ENCODE measurements around the gene SLC35F6.

Gene SLC35F6

DNA sequence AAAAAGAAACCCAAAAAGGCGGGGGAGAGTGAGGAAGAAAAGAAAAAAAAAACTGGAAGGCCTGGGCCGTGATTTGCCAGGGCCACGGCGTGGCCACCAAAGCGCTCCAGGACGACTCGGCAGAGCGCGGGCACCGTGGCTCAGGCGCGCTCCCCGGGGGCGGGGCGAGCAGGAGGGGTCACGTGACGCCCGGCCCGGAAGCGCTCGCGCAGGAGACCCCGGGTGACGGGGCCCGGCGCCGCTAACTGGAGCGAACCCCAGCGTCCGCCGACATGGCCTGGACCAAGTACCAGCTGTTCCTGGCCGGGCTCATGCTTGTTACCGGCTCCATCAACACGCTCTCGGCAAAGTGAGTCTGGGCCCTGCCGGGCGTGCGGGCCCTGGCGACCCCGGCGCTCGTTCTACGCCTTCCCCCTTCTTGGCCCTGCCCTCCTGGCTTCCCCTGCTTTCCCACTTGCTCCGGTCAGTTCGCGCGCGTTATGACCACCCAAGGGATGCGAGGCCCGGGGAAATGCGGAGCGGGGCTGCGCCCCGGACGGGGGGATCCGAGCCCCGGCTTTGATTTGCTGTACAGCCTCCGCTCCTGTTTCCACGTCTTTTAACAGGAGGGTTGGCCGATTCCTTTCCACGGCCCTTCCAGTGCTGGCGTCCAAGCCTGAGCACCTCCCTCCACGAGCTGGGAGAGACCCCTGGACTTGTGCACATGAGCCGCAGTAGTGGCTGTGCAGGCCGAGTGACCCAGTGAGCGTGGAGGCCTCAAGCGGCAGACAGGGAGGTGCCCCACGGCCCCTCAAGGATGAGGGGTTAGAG is at the start of gene SLC35F6:
SLC35F6 (plus strand) TSS at position 207 of the 810 bp plus-strand sequence; CDS start at position 273, 66 bp downstream.
- peak; percentile 80 for DNase-seq

DNA sequence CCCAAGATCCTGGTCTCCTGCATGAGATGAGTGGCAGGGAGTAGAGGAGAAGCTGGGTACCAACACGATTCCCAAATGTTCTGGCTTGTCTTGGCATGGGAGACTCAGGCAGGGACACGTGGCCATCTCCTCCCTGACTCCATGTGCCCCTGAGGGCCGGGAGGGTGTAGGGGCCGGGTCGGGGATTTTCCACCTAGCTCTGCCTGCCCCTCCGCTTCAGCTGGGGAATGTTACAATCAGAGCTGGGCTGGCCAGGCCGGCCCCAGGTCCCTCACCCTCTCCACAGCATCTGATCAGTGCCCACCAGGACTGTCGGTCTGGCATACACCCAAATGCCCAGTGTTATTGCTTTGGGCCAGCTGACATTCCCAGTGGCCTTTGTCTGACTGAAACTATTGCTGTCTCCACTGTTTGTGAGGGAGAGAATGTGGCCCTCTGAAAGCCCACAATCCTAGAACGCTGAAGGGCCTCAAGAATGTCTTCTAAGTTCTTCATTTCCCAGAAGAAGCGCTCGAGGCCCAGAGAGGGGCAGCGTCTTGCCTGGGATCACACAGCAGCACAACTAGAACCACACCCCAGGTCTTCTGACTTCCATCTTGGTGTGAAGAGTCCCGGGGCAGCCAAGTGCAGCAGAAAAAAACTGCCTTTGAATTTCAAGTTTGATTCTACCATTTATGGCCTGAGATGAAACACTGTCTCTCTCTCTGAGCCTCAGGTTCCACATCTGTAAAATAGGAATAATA is 48.4 kb upstream of the SLC35F6 start:
- DNase-seq: no peak

DNA sequence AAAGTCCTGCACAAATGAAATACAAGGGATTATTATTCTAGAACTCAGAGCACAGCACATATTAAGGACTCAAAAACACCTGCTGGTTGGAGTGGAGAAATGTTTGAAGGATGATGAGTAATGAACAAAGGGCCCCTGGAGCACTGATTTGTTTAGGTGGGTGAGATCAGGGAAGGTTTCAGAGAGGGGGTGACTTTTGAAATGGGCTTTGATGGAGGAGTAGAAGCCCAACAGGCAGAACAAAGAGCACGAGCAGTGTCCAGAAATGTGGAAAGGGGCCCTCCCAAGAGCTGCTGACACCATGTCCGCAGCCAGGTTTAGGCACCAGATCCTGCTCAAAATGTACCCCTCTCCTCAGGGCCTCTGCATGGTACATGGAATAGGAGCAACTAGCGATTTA is 47.7 kb upstream of the SLC35F6 start:
- DNase-seq: no peak

DNA sequence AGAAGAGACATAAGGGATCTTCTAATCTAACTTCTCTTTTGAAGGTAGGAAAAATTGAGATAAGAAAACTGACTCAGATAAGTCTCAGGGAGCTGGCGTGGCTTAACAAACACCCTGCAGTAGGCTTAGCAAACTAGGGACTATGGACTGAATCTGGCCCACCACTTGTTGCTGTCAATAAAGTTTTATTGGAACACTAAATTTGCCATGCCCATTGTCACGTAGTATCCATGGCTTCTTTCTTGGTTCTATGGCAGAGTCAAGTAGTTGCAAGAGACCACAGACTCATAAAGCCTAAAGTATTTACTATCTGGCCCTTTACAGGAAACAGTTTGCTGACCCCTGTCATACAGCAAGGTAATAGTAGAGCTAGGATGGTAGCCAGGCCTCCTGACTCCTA is 47.3 kb upstream of the SLC35F6 start:
- no peak for DNase-seq

GRCh38 chr2:26717362-26717761 is 46.7 kb upstream of the SLC35F6 start:
- DNase-seq: no peak

DNA sequence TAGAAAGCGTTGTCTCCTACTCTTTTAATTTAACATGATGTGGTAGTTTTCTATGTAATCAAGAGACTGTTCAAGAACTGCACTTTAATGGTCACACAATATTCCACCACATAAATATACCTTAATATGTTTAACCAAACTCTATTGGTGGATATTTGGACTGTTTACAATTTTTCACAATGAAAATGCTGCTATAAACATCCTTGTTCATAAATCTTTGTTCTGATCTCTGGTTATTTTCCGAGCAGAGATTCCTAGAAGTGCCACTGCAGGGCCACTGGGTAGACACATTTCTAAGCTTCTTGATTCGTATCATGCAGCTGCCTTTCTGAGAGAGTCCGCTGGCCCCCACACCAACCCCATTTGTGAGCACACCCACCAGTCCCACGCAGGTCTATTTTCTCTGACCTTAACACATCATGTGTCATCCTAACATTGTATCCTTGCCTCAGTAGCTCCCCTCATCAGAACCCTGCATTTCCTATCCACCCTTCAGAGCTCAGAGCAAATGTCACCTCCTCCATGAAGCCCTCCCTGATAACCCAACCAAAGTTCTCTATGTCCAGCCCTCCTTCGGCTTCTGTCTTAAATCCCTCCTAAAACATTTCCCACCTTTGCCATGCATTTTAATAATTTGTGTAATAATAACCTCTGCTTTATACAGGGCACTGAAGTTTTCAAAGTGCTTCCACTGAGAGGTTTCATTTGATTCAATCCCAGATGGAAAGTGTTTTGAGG is 45.0 kb upstream of the SLC35F6 start:
- DNase-seq: no peak

- no peak for DNase-seq
These were observed 43.6 kb upstream of the SLC35F6 start for GRCh38 chr2:26720322-26721114.

DNA sequence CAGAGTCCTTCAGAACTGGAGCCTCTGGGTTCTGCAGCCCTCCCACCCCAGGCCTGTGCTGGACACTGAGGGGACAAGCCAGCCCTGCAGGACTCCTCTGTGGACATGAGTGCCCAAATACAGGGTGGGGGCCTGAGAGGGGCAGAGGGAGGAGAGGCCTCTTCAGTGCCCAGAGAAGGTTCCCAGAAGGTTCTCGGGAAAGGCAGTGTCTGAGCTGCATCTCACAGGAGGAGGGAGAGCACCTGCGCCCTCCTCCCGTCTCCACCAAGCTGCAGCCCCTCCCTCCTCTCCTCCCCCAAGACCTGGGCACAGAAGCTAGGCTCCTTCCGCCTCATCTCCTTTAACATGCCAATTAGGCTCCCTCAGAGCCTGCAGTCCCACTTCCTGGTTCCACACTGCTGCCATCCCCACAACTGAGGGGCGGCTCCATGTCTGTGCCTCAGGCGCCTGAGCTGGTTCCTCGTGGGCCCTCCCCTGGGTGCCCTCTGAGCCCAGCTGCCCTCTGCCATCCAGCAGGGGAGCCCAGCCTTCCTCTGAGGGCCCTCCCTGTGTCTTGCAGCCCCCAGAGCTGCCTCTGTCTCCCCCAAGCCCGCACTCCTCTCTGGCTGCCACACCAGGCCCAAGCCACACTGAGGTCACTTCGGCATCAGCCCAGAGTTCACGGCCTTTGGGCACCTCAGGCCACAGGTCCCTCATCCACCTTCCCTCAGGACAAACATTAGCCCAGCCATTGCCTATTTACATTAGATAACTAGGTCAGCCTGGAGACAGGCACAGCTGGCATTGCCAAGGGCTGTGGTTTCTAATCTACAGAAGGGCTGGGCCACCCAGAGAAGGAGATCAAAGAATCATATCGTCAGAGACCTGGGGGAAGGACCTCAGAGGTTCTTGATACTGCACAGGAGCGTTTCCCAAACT is 42.7 kb upstream of the SLC35F6 start:
- DNase-seq: no peak

GRCh38 chr2:26722328-26722727 is 41.8 kb upstream of the SLC35F6 start:
- no peak for DNase-seq

GRCh38 chr2:26722911-26723310 is 41.2 kb upstream of the SLC35F6 start:
- no peak for DNase-seq

DNA sequence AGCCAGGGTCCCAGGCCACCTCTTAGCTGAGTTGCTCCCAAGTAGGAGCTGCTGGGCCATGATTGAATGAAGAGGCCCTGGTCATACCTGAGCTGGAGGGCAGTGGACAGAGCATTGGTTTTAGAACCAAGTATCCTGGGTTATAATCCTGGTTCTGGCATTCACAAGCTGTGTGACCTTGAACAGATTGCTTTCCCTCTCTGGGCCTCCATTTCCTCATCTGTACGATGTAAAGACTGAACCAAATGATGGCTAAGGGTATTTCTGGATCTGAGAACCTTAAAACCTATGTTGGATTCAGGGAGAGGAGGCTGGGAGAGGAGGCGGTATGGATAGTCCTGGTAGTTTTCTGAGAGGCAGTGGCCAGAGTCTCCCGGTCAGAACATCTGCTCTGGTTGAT is 40.6 kb upstream of the SLC35F6 start:
- DNase-seq: no peak

- no peak for DNase-seq
These were observed 39.9 kb upstream of the SLC35F6 start for GRCh38 chr2:26723991-26724750.

DNA sequence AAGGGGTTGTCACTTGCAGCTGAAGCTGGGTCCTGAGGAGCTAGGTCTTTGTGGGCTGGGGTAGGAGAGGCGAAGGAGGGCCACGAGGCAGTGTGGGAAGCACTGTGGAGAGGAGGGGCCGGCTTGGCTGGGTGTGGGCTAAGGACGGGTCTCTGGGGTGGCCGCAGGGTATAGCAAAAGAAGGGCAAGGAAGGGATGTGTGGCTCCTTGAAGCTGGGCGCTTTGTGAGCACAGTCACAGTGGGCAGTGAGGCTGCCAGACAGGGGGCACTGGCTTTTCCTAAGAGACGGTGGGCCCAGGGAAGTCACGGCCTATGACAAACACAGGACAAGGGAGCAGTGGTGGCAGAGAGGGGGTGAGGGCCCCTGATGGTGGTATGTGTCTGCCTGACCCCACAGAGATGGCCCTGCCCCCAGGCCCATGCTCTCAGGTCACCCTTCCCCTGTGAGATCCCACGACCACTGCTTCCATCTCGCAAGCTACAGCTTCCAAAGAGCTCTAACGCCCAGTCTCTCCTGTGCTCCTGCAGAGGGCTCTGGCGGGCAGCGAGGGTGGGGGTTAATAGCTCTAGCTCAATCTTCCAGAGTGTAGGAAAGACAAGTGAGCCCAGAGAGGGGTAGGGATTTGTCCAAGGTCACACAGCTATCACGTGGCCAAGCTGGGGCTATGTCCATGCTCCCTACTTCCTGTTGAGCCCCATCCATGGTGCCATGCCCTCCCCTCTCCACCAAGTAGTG is 39.1 kb upstream of the SLC35F6 start:
- DNase-seq: no peak

- DNase-seq: no peak
These were observed 38.6 kb upstream of the SLC35F6 start for GRCh38 chr2:26725521-26725820.

DNA sequence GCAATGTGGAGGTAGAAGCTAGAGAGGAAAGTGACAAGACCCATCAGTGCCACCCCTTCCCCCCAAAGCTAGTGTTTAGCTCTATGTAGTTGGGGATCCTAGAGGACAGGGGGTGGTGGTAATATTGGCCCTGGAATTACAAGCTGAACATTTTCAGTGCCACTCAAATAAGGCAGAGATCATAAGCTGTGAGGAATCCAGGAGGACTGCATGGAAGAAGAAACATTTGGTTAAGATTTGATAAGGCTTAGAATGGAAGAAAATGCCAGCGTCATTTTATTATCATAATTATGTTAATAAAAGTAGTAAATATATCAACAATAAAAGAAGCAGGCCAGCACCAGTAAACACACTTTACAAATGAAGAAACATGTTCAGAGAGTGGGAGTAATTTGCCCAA is 37.9 kb upstream of the SLC35F6 start:
- no peak for DNase-seq

GRCh38 chr2:26727641-26728561 is 36.2 kb upstream of the SLC35F6 start:
- DNase-seq: no peak

DNA sequence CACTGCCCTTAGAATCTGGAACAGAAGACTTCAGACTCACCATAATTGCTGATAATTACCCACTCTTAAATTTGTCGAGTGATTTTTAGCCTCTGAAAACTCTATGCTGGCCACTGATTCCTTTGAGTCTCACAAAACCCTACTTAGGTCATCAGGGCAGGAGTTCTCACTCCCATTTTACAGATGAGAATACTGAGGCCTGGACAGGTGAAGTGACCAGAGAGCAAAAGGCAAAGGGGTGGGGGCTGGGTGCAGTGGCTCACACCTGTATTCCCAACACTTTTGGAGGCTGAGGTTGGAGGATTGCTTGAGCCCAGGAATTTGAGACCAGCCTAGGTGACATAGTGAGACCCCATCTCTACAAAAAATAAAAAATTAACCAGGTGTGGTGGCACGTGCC is 34.8 kb upstream of the SLC35F6 start:
- DNase-seq: no peak

DNA sequence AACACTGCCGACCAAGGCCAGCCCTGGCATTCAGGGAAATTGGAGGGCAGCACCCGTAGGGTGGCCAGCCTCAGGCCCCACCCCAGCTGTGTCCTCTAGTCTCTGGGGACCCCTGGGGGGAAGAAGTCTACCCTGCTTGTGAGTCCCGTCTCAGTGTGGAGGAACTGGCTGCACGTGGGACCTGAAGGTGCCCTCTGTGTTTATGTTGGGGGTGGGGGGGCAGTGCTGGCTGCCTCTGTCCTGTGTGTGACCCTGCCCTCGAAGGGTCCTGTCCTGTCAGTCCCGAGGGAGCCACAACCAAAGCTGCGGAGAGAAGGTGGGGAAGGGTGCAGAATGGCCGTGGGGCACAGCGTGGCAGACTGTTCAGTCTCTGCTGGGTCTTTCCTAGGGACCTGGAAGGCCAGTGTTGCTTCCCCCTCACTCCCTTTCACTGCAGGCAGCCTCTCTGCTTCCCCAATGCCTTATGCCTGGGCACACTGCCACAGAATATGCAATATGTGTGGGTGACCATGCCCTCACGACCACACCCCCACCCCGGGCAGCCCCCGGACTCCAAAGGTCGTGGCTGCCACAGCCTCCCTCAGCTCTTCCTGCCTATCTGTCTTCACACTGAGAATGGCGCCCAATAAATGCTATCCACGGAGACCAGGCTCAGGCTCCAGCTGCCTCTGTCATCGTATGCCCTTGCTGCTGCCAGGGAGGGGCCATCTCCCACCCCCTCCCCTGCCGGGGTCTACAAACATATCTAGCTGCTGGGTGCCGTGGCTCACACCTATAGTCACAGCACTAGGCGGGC is 33.3 kb upstream of the SLC35F6 start:
- DNase-seq: no peak

Measured in activated CD4-positive, alpha-beta T cell treated with anti-CD3 and anti-CD28 coated beads, Interleukin-2, amount 50 U/mL, for 1 hour (primary cell).